Germinal center (tissue), 1 donor: Measurements from ENCODE around the gene FLT3.

Experiments
- DNase-seq: peaks from one replicate; pipeline ENCODE4 v3.0.0; 2012; ENCODE audit warnings: mixed read lengths, low spot score

Gene FLT3

DNA sequence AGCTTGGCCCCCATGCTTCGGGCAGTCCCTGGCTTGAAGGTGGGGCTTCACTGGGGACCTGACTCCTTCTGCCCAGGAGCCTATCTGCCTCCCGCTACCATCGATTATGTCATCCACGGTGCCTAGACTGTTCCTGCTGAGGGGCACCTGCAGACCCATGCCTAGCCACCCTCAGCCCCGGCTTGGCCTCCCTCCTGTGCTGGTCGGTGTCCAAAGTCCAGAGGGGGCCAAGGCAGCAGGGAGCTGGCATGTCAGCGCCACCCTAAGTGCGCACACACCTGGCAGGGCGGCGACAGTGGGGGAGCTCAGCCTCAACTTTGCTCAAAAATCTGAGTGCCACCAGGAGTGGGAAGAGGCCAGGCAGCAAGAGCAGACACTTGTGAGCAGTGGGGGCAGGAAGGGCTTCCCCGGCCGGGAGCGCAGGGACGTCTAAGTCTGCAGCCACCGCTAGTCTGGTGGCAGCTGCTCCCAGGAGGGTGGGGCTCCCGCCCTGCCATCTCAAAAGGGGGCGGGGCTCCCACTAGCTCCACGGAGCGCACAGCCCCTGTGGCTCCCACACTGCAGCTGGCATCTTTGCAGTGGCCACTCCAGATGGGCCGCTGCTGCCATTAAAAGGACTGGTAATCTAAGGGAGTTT lies 98.4 kb downstream of the FLT3 start:
- DNase-seq, result no peak

DNA sequence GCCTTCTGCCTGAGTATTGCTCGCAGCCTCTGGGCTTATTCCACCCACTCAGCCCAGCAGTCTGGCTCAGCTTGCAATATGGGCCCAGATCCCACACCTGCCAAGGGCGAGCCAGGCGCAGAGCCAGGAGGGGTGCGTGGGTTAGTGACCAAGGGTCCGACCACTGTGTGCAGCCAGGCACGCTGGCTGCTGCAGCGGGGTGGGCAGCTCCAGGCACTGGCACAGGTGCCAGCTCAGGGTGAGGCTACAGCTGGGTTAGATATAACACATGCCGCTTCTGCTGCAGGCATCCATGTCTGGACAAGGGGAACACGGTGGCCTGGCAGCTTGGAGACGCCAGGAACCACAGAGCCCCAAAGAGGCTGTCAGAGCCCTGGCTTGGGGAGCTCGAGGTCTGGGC lies 99.3 kb downstream of the FLT3 start:
- DNase-seq, result no peak

DNA sequence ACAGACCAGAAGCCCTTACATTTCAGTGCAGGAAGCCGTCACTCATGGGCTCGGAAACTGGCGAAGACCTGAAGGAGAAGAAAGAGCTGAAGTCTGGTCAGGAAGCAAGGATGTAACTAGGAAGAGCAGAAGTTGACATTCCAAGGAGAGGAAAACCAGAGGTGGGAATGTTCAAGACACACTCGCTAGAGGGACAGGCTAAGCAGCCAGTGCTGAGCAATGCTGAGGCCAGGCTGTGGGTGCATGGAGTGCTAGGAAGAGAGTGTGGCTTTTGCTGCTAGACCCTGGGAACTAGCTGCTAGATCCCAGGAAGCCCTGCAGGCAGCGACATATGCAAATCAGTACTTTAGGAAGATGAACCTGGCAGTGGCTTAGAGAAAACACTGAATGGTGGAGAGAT lies 99.8 kb downstream of the FLT3 start:
- no peak for DNase-seq

DNA sequence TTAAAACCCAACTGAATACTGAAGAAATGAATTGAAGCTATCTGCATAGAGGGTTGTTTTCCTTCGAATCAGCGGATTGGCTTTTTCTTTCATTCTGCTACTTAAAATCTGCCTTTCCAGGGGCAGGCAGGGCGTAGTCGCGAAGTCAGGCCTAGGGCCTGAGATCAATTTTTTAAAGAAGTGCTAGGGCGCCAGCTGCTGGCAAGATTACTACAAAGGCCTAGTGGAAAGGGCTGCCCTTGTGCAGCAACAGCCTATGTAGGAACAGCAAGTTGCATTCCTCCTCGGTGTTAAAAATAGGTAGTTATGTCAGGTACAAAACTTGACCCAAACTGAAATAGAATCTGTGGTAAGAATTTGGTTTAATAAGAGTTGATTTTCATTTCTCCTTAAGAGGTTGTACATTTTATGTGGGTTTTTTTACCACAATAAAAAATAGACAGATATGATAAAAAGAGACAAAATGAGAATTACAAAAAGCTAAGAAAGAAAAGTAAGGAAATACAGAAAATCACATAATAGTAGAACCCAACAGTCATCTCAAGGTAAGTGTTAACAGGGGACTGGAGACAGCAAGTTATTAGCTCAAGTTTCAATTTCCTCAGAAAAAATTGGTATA lies 102.4 kb downstream of the FLT3 start:
- DNase-seq, result peak; percentile 34

DNA sequence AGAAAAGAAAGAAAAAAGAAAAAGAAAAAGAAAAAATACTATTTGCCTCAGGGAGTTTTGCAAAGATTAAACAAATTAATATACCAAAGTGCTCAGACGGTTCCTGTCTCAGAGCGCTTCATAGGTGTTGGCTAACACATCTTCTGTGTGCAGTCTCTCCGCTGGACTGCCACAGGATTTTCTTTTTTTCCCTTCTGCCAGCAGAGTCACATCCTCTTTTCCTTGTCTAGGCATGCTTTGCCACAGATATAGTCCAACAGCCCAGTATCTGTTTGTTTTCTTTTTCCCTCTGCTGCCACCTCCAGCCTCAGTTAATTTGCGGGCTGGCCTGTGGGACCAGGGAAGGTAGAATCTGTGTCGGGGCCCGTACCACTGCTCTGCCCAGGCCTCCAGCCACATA lies 108.5 kb downstream of the FLT3 start:
- no peak for DNase-seq

DNA sequence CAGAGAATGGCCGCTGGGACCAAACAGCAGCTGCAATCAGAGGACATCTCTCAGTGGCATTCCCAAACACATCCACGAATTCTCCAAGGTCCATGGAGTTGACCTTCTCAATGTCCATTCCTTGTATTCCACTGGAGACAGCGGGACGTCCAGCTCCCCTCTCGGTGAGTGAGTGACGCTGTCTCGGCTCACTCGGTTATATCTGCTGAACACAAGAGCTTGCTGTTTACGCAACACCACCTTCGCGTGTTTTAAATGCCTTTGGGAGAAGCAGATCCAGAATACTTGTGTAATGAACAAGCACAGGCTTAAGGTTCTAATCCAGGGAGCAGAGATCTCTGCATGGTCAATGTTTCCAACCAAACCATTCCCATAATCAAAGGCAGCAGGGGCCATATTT lies 111.9 kb downstream of the FLT3 start, which contains the start of gene URAD:
Gene URAD (minus strand): TSS at position 174 of the 400 bp plus-strand sequence. CDS start 56 bp downstream, at position 118.
- no peak for DNase-seq

DNA sequence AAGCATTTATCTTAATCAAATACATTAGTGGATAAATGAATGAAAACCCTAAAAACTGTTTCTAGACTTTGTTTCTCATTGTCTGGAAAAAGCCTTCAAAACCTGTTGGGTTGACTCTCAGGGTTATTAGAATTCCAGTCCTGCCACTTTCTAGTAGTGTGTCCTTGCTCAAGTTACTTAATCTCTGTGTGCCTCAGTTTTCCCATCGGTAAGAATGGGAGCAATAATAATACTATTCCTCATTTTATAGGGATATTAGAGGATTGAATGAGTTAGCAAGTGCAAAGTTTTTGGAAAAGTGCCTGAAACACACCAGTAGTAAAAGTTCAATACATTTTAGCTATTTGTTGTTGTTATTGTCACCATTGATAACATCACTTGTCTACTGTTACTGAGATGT lies 114.8 kb downstream of the FLT3 start:
- DNase-seq, result no peak

DNA sequence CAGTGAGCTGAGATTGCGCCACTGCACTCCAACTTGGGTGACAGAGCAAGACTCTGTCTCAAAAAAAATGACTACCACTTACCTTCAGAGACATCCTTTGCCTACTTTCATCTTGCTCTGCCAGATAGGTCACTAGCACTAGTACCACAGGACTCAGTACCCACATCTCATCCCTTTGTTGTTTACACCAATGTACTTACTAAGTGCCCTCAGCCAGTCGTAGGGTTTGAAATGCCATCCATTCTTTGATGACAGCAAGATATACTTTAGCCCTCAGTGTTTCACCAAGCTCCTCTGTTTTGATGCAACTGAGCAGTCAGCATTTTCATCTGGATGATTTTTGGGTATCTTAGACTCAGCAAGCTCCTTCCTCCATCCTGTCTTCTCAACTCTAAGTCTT lies 118.0 kb downstream of the FLT3 start:
- DNase-seq, result no peak

DNA sequence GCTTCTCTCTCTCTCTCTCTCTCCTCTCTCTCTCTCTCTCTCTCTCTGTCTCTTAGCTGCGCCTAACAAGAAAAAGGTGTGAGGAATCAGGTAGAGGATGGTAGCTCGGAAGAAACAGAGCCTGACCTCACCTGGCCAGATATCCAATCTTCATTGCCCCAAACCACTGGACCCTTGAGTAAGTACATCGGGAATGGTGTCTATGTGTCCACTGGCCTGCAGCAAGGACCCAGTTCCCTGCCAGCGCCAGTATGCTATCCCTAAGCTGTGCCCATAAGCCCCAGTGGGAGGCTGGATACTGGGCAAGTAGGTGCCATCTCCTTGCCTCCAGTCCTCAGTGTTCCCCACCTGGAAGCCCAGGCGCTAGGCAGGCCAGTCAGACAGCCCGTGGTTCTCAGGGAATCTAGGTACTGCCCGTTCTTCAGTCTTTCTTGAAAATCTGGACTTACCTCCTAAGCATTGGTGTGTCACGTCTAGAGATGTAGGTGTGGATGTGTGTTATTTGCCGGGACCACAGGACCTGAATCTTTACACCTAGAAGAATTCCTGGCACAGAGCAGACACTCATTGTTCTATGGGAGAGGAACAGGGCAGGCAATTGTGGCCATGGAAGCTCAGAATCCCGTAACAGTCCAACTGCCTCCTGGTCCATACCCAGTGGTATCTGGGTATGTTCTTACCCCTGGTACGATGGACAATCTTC lies 119.2 kb downstream of the FLT3 start:
- no peak for DNase-seq

DNA sequence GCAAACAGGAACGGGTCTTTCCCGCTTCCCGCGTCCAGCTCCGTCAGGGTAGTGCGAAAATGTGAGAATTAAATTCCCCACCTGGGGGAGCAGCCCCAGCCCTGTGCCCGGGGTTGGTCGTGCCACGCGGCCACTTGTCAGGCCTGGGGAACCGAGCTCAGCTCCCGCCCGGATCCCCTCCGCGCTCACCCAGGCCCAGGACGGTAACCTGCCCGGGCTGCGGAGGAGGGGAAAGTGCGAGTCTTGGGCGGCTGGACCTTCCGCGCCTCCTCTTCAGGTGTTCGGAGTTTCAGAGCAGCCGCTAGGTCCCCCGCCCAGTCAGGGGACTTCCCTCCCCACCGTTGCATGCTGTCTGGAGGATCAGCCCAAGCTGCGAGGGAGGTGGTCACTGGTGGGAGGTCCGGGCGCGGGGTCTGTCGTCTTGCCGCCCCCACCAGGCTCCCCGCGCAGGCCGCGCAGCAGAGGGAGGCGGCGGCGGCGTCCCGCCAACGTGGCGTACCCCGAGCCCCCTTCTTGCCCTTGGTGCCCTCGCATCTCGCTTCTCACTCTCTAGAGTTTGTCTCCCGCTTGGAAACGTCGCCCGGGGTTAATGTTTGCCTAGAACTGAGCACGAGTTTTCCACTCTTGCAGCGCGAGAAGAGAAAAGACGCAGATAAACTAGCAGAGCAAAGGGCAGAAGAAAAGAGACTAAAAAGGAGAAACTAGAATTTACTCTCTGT lies 119.9 kb downstream of the FLT3 start:
- DNase-seq, result no peak

DNA sequence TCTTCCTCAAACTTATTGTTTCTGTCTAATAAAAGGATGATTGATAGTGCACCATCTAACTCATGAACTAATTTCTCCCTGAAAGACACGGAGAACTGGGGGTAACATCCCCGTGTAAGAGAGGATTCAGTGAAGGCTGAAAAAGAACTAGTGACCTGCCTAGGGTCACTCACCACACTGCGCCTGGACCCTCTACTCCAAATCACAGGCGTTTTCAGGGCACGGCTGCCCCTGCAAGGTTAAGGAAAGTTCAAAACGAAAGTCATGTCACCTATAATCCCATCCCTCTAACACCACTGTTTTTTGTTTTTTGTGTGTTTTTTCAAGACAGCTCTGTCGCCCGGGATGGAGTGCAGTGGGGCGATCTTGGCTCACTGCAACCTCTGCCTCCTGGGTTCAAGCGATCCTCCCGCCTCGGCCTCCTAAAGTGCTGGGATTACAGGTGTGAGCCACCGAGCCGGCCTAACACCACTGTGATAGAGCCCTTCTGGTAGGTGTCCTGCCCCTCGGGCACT lies 120.6 kb downstream of the FLT3 start:
- no peak for DNase-seq

DNA sequence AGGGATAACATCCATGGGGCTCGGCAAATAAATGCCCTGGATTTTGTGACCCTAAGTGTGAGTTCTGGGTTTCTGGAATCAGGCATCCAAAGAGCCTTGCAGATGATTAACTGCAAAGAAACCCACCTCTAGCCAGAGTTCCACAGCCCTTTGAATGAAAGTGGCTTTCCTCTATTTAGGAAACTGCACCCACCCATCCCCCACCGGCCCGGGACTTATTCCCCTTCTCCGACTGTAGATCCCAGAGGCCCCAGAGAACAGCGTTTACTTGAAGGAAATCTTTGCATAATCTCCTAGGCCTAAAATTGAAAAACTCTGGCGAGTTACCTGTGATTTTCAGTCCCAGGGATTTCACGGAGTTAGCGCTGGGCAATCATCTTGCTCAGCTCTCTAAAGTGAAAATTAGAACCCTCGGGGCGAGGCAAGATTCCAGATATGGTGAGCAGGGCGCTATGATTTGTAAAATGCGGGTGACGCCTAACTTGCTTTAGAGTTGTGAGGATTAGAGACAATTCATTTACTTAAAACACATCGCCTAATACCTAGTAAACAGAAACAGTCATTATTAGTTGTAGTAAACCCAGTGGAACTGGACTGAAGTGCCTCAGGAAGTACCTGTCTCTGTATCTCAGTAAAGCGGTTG lies 121.3 kb downstream of the FLT3 start:
- DNase-seq, result no peak

DNA sequence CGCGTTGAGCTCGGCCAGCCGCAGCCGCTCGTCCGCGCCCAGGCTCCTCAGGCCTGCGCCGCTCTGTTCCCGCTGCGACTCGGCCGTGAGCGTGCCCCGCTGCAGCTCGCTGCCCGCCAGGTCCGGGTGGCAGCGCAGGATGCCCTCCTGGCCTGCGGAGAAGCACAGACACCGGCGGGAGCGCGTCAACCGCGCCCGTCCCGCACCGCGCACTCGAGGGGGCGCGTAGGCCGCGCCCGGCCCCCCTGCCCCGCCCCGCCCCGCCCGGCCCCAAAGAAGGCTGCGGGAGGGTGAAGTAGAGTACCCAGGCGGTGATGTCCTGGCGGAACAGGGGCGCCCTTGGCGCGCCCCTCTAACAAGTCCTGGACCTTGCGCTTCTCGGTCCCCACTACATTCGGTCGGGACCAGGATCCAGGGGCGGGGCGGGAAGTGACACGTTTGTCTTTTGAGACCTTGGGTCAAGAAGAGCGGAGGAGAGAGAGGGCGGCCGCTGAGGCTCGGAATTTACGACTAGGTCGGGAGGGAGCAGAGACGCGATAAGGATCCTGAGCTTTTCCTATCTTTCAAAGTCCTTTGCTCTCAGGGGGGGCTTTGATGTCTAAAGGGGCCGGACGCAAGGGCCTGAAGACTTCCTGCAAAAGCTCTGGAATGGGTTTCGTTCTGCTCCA lies 121.9 kb downstream of the FLT3 start:
- DNase-seq, result no peak

DNA sequence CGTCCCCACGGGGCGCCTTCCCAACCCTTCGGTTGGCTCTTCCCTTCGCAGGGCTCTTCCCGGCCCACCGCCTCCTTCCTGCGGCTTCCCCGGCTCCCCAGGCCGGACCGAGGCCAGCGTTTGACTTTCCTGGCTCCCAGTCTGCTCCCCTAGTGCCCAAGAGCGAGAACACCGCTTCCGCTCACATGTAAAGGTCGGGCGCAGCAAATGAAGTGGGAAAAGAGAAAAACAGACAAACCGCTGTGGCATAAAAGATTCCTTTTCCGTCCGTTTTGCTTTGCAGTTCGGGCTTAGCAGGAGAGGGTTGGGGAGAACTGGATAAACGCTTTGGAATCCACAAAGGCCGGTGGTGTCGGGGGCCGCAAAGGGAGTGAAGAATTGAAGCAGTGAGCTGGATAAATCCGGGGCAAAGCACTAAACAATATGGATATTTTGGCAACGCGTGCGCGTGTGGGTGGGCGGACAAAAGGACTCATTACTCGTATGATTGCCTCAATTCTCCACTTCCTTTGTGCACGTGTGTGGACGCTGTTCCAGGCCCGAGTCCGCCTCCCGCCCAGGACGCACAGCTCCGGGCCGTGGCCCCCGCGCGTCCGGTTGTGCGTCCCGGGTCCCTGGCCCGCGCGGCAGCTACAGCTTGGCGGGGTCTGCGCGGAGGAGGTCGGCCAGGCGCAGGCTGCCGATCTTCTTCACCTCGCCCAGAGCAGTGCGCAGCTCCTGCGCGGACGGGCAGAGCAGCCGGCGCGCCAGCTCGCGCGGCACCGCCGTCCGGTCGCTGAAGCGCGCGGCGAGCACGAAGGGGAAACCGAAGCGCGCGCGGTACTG lies 122.7 kb downstream of the FLT3 start:
- no peak for DNase-seq

DNA sequence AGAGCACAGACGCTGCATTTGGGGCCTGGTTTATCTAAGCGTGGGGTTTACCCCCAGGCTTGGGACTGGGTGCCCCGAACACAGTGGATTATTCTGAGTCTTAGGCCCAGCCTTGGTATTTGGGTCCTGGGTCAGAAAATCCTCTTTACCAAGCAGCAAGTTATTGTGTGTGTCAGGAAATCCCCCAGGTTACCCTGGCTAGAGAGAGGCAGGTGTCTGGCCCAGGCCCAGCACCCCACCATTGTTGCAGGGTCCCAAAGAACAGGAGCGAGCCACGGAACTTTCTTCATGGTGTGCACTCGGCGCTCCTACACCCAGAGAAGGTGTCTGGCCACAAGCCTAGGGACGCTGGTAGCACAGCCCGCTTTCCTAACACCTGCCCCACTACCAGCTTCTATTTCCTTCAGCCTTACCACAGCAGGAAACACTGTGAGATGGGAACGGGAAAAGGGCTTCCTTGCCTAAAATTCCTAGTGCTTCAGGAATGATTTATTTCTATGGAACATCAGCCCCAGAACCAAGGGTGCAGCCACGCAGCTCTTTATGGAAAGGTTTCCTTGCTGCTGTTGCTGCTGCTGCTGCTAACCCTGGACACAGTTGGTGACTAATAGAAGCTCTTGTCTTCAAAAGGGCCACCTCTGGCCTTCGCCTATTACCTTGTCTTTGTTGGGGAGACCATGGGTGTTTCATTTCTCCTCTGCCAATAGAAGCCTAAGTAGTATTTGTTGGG lies 123.8 kb downstream of the FLT3 start:
- no peak for DNase-seq

DNA sequence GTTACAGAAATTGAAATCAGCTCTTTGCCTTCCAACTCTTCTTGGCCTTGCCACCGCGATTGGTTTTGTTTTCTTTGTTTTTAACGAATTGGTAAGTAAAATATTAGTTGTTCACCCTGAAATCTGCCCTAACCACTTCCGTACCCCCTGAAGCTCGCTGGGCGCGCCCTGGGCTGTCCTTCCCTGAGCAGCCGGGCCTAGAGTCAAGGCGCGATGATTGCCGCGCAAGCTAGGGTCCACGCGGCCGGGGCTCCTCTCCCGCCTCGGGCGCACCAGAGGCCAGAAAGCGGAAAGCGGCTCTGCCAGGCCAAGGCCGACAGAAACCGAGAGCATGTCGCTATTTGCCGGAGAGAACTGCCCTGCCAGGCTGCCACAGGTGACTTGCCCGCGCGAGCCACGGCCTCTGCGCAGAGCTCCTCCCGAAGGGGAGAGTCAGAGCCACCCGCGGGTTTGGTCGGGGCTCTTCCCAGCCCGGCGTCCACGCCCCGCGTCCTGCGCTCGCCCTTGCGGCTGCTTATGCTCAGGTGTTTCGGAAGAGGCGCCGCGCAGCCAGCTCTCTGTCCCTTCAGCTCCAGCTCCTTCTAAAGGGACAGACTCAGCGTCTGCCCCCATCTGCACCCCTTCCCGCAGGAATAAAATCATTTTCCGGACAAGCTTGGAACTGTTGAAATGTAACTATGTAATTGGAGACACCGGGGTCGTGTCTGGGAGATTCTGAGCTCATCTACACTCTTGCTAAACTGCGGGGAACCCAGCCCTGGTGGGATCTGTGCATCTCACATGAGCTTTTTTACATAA lies 124.6 kb downstream of the FLT3 start:
- DNase-seq, result no peak

DNA sequence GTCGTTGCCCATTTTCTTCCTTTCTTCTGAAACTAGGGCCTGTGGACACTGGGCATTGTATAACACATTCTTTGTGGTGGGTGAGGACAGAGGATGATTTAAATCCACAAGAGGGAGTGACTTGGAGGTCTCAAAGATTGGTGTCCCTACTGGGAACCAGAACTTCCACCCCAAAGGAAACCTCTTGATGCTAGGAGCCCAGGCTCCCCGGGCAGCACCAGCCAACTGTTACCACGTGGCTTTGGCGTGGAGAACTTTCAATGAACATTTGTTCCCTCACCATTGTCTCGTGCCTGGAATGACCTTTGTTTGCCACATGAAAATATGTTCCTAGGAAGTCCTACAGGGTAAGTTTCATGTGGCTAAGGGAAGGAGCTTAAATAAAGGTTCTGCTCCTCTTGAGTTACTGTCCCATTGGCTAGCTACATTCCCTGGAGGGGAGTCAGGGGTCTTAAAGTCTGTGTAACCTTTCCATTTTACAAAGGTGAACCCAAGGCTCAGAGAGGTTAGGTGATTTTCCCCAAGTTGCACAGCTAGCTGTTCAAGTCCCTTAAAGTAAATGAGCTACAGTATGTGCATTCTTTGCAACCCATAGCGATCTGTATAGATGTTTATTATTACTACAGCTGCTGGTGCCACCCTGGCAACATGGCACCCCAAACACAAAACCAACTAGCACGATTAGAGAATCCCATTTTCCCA lies 126.3 kb downstream of the FLT3 start:
- DNase-seq, result no peak

DNA sequence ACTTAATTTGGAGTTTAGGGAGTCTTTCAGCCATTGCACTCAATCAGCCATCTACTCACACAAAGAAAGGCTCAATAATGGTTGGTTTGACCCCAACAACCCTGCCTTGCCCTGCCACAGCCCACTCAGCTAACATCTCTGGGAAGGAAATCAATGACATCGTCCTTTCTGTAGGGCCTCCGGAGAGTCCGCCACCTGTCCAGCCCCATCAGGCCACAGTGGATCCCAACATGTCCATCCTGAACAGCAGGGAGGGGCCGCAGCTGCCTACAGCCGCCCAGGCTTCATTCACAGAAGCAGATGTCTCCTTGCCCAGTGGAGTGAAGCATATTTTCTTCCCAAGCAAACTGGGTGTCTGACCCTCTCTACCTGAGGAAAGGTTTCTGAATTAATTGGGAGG lies 127.1 kb downstream of the FLT3 start:
- DNase-seq, result no peak

DNA sequence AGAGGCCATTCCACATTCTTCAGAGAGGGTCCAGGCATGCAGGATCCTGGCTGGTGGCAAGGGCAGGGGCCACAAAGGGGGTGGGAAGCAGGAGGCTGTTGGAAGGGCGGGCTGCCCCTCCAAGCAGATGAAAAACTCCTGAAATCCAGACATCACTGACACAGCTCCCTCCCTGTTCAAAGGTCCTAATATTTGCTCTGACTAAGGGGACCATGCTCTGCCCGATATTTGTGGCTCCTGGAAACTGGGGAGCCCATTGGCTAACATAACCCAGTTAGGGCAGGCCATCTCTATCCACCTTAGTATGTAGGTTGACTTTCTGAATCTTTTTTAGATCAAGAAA lies 127.9 kb downstream of the FLT3 start:
- no peak for DNase-seq
